Lower leg skin (tissue), 3 donors: ENCODE data around the gene GPAT3.

ENCODE experiments used
- POLR2A ChIP-seq, 2 donors: fragments of 450-650 bp; IDR thresholded peaks; one replicate each; pipeline ENCODE4 v1.6.1; 2016 to 2017; ENCODE audit warnings: antibody characterized with exemption in 2 of 2, mild to moderate bottlenecking in 1 of 2, moderate library complexity in 1 of 2
- TF ChIP-seq, protein P1 (sequence below), 3 donors: fragments of 450-650 bp; IDR thresholded peaks; one replicate each; pipeline ENCODE4 v1.5.1; 2016; ENCODE audit warnings: antibody characterized with exemption in 3 of 3, mild to moderate bottlenecking in 3 of 3, moderate library complexity in 2 of 3

DNA sequence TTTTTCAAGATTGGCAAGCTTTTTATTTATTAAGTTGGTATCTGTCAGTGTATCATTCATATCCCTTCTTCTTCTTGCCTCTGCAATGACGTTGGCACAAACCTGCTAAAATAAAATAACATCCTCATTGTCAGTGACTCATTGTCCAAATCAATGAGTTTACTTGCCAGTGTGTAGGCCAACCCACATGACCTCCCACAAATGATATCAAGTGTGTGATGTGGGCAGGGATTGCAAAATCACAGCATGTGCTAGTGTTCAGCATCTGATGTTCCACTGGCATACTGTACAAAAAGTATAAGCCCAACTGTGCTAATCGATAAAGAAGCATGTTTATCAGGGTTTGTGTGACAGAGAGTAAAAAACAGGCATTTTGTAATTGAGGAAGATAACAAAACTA, 25.5 kb downstream of the GPAT3 start:
- TF ChIP-seq POLR2A (IDR thresholded peaks at IDR 0.05), result no peak
- TF ChIP-seq, protein P1, sequence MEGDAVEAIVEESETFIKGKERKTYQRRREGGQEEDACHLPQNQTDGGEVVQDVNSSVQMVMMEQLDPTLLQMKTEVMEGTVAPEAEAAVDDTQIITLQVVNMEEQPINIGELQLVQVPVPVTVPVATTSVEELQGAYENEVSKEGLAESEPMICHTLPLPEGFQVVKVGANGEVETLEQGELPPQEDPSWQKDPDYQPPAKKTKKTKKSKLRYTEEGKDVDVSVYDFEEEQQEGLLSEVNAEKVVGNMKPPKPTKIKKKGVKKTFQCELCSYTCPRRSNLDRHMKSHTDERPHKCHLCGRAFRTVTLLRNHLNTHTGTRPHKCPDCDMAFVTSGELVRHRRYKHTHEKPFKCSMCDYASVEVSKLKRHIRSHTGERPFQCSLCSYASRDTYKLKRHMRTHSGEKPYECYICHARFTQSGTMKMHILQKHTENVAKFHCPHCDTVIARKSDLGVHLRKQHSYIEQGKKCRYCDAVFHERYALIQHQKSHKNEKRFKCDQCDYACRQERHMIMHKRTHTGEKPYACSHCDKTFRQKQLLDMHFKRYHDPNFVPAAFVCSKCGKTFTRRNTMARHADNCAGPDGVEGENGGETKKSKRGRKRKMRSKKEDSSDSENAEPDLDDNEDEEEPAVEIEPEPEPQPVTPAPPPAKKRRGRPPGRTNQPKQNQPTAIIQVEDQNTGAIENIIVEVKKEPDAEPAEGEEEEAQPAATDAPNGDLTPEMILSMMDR (IDR thresholded peaks at IDR 0.05), result no peak
